GM19324 (cell line): ENCODE results near the gene MOSPD2.

Experiments
- ATAC-seq: cut with Tn5 transposase; IDR thresholded peaks from one replicate; pipeline ENCODE4 v1.9.1; 2021; ENCODE audit warnings: mild to moderate bottlenecking, moderate library complexity; ENCODE audit not compliant: unreplicated experiment, low FRiP score

MOSPD2 gene

DNA sequence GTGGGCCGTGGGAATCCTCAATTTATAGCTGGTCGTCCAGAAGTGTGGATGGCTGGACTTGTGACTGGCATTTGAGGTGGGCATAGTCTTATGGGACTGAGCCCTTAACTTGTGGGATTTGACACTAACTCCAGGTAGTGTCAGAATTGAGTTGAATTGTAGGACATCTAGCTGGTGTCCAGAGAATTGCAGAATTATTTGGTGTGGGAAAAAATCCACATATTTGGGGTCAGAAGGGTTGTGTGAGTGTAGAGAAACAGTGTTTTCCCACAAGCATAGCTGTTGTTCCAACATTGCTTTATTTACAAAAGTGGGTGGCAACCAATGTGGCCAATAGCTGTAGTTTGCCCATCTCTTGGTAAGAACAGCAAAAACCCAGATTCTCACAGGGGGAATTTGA is 91.3 kb downstream of the MOSPD2 start:
- no peak for ATAC-seq
